GM21576 (cell line): ENCODE results near the gene TFAP2D.

ENCODE experiments used
- ATAC-seq: cut with Tn5 transposase; IDR thresholded peaks from one replicate; pipeline ENCODE4 v1.9.1; 2021; ENCODE audit warnings: mild to moderate bottlenecking, moderate library complexity; ENCODE audit not compliant: unreplicated experiment

TFAP2D gene

DNA sequence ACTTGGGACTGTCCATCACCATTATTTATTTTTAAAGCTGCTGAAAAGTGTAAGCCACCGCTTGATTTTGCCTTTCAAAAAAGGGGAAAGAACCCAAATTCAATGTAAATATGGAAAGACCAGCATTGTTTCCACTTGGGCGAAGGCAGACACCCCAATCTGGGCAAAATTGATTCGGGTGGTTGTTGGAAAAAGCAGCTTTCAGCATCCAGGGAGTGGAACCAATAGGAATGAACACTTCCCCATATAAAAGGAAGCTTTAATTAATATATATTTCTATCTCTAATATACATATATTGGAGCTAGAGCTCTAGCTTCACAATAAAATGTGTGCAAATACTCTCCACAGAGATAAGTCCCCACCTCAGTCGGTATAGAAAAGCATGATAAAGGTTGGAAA, at the start of gene TFAP2D:
TSS of gene TFAP2D (plus strand) at position 301 of the 400 bp plus-strand sequence. CDS start 530 bp downstream, outside the sequence.
- ATAC-seq, result no peak

- ATAC-seq, result no peak
Observed at GRCh38 chr6:50663806-50664205, 49.5 kb upstream of the TFAP2D start.

DNA sequence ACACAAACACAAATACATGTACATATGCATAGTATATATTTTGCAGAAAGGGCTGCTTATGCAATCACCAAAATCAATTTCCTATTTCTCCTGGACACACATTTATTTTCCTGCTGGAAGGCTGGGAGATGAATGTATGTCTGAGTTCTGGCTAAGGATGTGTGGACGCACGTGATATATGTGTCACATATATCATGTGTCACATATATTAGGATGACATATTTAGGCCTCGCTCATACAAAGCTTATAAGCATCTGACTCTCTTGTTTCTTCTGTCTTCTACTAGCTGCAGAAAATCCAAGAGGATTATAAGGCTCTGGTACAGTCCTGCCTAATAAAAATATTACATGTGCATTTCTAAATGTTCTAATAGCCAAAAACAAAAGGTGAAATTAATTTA, 47.2 kb upstream of the TFAP2D start:
- ATAC-seq, result no peak

GRCh38 chr6:50681213-50681824, 32.0 kb upstream of the TFAP2D start:
- no peak for ATAC-seq

GRCh38 chr6:50689210-50689609, 24.1 kb upstream of the TFAP2D start:
- no peak for ATAC-seq

GRCh38 chr6:50691814-50692495, 21.4 kb upstream of the TFAP2D start:
- ATAC-seq, result no peak

DNA sequence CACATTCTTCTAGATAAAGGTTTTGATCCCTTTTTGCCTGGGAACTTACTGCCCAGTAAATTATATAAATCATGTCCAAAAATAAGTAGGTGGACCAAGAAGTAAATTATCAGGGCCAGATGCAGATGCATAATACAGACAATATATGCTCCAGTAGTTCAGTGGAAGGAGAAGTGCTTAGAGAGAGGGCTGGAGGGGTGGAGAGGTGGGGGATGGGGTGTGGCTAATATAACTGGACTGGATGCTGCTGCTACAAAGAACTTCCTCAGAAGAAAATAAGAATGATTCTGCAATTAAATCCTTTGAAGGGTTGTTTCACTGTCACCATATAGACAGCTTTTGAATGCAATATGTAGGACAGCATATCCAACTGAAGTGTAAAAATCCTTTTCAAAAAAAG, 14.8 kb upstream of the TFAP2D start:
- ATAC-seq, result no peak

GRCh38 chr6:50699051-50699775, 14.1 kb upstream of the TFAP2D start:
- ATAC-seq, result no peak

DNA sequence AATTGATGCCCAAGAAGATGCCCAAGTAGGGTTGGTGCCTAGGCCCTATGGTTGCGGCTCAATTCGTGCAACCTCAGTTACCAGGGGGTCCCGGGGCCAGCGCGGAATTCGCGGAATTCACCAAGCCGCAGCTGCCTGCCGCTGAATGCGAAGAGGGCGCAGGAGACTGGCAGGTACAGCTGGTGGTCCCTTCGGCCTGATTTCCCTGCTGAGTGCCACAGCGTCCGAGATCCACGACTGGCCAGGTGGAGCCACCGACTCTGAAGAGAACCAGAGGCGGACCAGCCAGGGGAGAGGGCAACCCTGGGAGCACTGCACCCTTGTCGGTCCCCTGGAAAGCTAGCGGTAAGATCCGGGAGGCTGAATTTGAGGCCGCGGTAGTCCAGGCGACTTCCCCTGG, 6.8 kb upstream of the TFAP2D start:
- ATAC-seq, result no peak

GRCh38 chr6:50707191-50707590, 6.1 kb upstream of the TFAP2D start:
- no peak for ATAC-seq

DNA sequence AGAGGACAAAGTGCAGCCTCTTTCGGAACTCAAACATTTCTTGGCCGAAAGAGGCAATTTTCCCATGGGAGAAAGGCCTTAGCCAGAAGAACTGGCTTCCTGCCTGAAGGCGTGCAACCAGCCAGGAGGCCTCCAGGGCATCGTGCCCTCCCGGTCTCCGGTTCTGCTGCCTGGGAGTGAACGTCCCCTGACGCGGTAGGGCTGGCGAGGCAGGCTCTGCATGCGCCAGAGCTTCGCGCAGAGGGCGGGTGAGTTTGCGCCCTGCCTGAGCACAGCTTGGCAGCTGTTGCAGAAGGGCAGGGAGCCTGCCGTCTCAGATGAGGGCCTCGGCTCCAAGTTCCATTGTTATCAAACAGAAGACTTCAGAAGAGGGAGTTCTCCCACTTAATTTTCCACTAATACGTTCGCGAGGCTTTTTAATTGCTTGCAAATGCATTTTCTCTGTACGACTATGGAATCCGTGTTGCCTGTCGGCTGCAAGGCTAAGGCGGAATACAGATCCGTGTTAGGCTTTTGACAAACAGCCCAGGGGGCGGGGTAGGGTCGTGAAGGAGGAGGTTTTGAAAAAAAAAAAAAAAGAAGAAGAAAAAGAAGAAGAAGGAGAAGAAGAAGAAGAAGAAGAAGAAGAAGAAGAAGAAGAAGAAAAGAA, 5.5 kb upstream of the TFAP2D start:
- no peak for ATAC-seq

DNA sequence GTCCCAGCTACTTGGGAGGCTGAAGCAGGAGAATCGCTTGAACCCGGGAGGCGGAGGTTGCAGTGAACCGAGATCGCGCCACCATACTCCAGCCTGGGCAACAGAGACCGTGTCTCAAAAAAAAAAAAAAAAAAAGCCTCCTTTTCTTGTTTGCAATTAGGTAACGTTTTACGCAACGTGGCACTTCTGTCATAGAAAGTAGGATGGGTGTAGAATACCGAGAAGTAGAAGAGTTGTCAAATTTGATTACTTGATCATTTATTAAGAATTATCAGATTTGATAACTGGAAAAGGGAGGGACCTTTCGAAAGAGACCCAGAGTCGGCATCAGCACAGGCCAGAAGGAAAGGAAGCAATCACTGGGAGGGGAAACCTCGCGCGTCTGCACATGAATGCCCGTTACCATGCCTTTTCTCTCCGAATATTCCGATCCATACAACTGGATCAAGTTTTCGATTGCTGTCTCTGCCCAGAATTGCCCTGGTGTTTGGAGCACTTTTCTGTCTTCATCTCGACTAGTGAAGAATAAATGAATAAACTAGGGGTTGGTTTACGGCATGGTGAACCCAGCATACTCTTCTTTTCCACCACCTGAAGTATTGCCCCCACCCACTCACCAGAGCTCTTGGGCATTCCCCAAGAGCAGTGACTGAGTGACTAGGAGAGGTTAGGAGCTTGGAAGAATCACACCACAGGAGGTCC, 4.5 kb upstream of the TFAP2D start:
- ATAC-seq, result no peak

DNA sequence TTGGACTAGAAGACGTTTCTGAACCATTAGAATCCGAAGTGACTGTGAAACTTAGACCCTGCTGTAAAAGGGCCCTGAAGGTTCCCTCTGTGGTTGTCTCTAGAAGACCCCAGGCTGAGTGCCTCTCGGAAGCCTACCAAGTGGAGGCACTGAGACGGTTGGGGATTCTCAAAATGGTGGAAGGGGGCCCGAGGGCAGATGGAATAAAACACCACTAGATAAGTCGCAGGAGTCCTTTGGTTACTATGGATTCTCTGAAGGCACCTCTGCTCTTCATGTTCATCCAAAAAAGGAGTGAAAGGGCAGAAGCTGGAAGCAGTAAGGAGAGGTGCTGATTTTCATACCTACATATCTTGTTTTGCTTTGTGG, 4.0 kb upstream of the TFAP2D start:
- no peak for ATAC-seq

DNA sequence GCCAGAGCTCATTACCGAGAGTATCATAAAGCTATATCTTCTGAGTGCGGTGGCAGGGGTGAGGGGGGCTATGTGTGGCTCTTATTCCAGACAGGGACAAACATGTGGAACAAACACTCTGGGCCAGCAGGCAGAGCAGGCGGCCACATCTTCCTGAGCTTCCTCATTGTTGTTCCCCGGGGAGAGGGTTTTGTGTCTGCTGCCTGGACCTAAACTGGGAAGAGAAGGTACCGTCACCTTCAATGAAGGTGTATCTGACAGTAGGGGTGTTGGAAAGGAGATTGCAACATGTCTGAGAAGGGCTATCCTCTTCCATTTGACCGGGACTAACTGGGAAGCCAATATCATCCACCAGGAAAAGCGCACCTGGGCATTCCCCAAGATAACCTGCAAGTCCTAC, 1.6 kb upstream of the TFAP2D start:
- ATAC-seq, result no peak

DNA sequence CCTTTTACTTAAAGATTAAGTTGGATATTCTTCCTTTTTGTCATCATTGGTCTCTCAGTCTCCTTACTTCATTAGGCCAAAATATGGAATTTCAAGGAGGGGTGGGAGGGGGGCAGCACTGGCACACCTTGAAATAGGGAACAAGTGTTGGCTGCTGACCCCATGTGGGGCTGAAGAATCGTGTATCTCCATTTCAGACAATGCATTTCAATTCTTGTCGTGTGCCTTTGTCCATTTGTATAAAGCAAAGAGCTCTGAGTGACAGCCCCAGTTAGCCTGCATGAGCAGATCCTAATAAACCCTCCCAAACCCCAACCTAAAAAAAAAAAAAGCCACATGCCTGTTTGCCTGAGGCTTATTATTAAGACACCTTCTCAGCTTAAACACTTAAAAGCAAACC, 1.0 kb upstream of the TFAP2D start:
- ATAC-seq, result no peak

- no peak for ATAC-seq
Observed at GRCh38 chr6:50713977-50714486, 706 bp downstream of the TFAP2D start.

DNA sequence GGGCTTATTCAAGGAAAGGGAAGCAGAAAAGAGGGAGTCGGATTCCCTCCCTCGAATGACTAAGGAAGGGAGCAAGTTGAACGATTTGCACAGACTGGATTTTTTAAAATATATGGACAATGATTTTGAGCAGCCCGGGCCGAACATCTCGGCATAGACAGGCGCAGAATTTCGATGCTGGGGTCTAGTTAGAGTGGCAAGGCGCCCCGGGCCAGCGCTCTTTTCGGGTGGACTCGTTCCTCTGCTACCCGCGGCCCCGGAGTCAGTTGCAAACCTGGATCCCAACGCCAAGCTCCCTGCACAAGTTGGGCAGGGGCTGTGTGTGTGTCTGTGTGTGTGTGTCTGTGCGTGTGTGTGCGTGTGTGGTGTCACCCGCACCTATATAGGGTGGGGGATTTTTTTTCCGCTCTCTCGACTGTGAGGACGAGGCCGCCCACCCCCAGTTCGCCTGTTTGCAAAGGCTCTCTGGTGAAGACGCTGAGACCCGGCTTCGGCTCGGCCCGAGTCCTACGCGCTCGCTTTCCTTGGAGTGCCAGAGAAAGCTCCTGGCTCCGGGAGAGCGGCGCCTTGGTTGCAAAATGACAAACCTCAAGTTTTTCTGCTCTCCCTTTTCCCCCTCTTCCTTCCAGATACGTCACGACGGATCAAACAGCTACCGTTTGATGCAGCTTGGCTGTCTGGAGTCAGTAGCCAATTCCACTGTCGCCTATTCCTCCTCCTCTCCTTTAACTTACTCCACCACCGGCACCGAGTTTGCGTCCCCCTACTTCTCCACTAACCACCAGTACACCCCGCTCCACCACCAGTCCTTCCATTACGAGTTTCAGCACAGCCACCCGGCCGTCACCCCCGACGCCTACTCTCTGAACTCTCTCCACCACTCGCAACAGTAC, 1.4 kb downstream of the TFAP2D start:
- ATAC-seq, result no peak

GRCh38 chr6:50716899-50717509, 3.7 kb downstream of the TFAP2D start:
- ATAC-seq, result no peak

- ATAC-seq, result no peak
Observed at GRCh38 chr6:50717734-50718457, 4.6 kb downstream of the TFAP2D start.
